WTC11 (cell line): ENCODE results near the gene CBY1. TPM values are rescaled to one million over a fixed set of nuclear protein-coding genes. Genes with fewer than 3 reads are reported as not detected.

Experiments
- ATAC-seq: fragments of 200-7000 bp; cut with Tn5 transposase; 2 replicates; pipeline ENCODE4 v1.10.0; 2021; ENCODE audit warnings: mild to moderate bottlenecking, moderate library complexity
- CTCF ChIA-PET: fragments of 300-600 bp; sonication (Branson Sonifier 250); formaldehyde crosslinking; loops from one replicate; lab custom pipeline; 2021; ENCODE audit warnings: antibody characterized with exemption; lab: Charles Lee
- POLR2A ChIA-PET: fragments of 350-600 bp; sonication (Branson Sonifier 250); formaldehyde crosslinking; loops from one replicate; lab custom pipeline; 2021; ENCODE audit warnings: antibody characterized with exemption; lab: Charles Lee
- DNase-seq: peaks from one replicate; pipeline ENCODE4 v3.0.0; 2021; ENCODE audit warnings: low spot score
- H3K27ac Mint-ChIP-seq: 2 replicates; pipeline ENCODE4 v1.8.0; 2021; ENCODE audit warnings: mixed read lengths
- H3K27me3 Mint-ChIP-seq: 2 replicates; pipeline ENCODE4 v1.8.0; 2021; ENCODE audit warnings: low read depth, mild to moderate bottlenecking, moderate library complexity, mixed read lengths
- H3K36me3 Mint-ChIP-seq: 2 replicates; pipeline ENCODE4 v1.8.0; 2021; ENCODE audit warnings: mixed read lengths
- H3K4me1 Mint-ChIP-seq: 2 replicates; pipeline ENCODE4 v1.8.0; 2022; ENCODE audit warnings: mixed read lengths
- H3K4me3 Mint-ChIP-seq: 2 replicates; pipeline ENCODE4 v1.8.0; 2021; ENCODE audit warnings: mild to moderate bottlenecking, moderate library complexity, mixed read lengths
- H3K9me3 Mint-ChIP-seq: 2 replicates; pipeline ENCODE4 v1.8.0; 2021; ENCODE audit warnings: mixed read lengths
- AFF4 ChIP-seq: sonication (generic); formaldehyde crosslinking; IDR thresholded peaks from 2 replicates; pipeline ENCODE4 v1.8.1; 2023; ENCODE audit warnings: mild to moderate bottlenecking, missing genetic modification reagents, borderline replicate concordance
- AR ChIP-seq: fragments of 250-450 bp; sonication (Bioruptor Pico); IDR thresholded peaks from 2 replicates; pipeline ENCODE4 v1.9.0; 2021; ENCODE audit warnings: mild to moderate bottlenecking
- ATF6 ChIP-seq: sonication (generic); formaldehyde crosslinking; IDR thresholded peaks from 2 replicates; pipeline ENCODE4 v1.8.1; 2023; ENCODE audit warnings: mild to moderate bottlenecking, missing genetic modification reagents
- FOXJ3 ChIP-seq: sonication (generic); formaldehyde crosslinking; IDR thresholded peaks from 2 replicates; pipeline ENCODE4 v1.9.0; 2021; ENCODE audit warnings: missing genetic modification reagents, mild to moderate bottlenecking, borderline replicate concordance
- IRF1 ChIP-seq: sonication (generic); formaldehyde crosslinking; IDR thresholded peaks from 2 replicates; pipeline ENCODE4 v1.8.0; 2023; ENCODE audit warnings: missing genetic modification reagents
- IRF2 ChIP-seq: sonication (generic); formaldehyde crosslinking; IDR thresholded peaks from 2 replicates; pipeline ENCODE4 v1.8.0; 2022; ENCODE audit warnings: low read depth, missing genetic modification reagents, borderline replicate concordance
- KAT7 ChIP-seq: sonication (generic); formaldehyde crosslinking; IDR thresholded peaks from 2 replicates; pipeline ENCODE4 v1.8.1; 2023; ENCODE audit warnings: missing genetic modification reagents, mild to moderate bottlenecking, borderline replicate concordance
- NR1H2 ChIP-seq: sonication (generic); formaldehyde crosslinking; IDR thresholded peaks from 2 replicates; pipeline ENCODE4 v1.9.0; 2021; ENCODE audit warnings: mild to moderate bottlenecking, moderate library complexity, missing genetic modification reagents
- PRRX2 ChIP-seq: fragments of 250-450 bp; sonication (Bioruptor Pico); IDR thresholded peaks from 2 replicates; pipeline ENCODE4 v1.8.0; 2021; ENCODE audit warnings: mild to moderate bottlenecking
- SP1 ChIP-seq: sonication (generic); formaldehyde crosslinking; conservative IDR thresholded peaks from 2 replicates; pipeline ENCODE4 v1.8.1; 2022; ENCODE audit warnings: missing genetic modification reagents
- ZNF232 ChIP-seq: sonication (generic); formaldehyde crosslinking; IDR thresholded peaks from 2 replicates; pipeline ENCODE4 v1.8.0; 2022; ENCODE audit warnings: mild to moderate bottlenecking, missing genetic modification reagents
- ZNF317 ChIP-seq: sonication (generic); formaldehyde crosslinking; IDR thresholded peaks from 2 replicates; pipeline ENCODE4 v1.8.1; 2023; ENCODE audit warnings: low read depth, mild to moderate bottlenecking, moderate library complexity, missing genetic modification reagents, borderline replicate concordance
- ZNF396 ChIP-seq: fragments of 250-450 bp; sonication (Bioruptor Pico); IDR thresholded peaks from 2 replicates; pipeline ENCODE4 v1.8.0; 2021; ENCODE audit warnings: mild to moderate bottlenecking, moderate library complexity, borderline replicate concordance
- total RNA-seq: library from RNA; stranded (reverse); gene quantifications from 3 replicates; pipeline ENCODE4 v1.2.3, GENCODE V29; 2021

The CBY1 gene
- total RNA-seq, 1 experiment from 2014 or later = 26.5 TPM

- no peak for TF ChIP-seq ATF6
- no peak for TF ChIP-seq IRF2 (CRISPR knock-in tag)
- TF ChIP-seq SP1 (CRISPR knock-in tag) = no peak
- TF ChIP-seq ZNF317 (CRISPR knock-in tag) = no peak
These were observed 18.2 kb upstream of the CBY1 start (continued) for GRCh38 chr22:38638216-38638615.

- Mint-ChIP-seq H3K36me3 (peaks cover 15% of the 10 kb centered on the region; the same call in 1 of the 2 replicates), H3K4me1 (no peaks in the 10 kb centered on the region)
These were observed 17.7 kb upstream of the CBY1 start for GRCh38 chr22:38638728-38639127.

More at GRCh38 chr22:38638728-38639127, 17.7 kb upstream of the CBY1 start:
- Mint-ChIP-seq H3K9me3 (no peaks in the 10 kb centered on the region), H3K27ac (no peak overlapping the region), H3K27me3 (no peaks in the 10 kb centered on the region), H3K4me3 (no peak overlapping the region)
- TF ChIP-seq KAT7 (no peak), NR1H2 (CRISPR knock-in tag) (no peak), AR (CRISPR knock-in tag) (no peak), FOXJ3 (CRISPR knock-in tag) (no peak), ZNF232 (CRISPR knock-in tag) (no peak), AFF4 (CRISPR knock-in tag) (no peak), PRRX2 (CRISPR knock-in tag) (no peak), ZNF396 (CRISPR knock-in tag) (no peak), IRF1 (CRISPR knock-in tag) (no peak)
- no peak for ATAC-seq
- CTCF ChIA-PET = no interaction called here
- POLR2A ChIA-PET = no interaction called here
- no peak for DNase-seq
